NCI-H2029 treated with DMSO at 0.1 percent for 48 hours (cell line): ENCODE results near the gene CILP.
"Not testable (repeated sequence)": the region's sequence is repeated elsewhere in the genome, so short reads cannot be mapped to it uniquely, and the experiment has no call there.

ENCODE experiments used
- DNase-seq: peaks from one replicate; lab custom pipeline; 2025; lab: John Stamatoyannopoulos, UW

CILP gene

GRCh38 chr15:65210770-65211481 is at the start of gene CILP:
Gene CILP, minus strand, starts transcription at chr15:65211473. Its CDS starts 1,718 bp downstream, at chr15:65209755.
- no peak for DNase-seq

- DNase-seq = no peak
Measured at GRCh38 chr15:65260968-65261367, 49.7 kb upstream of the CILP start.

- DNase-seq = no peak
Measured at GRCh38 chr15:65259367-65259797, 48.1 kb upstream of the CILP start.

GRCh38 chr15:65258375-65259262 is 47.3 kb upstream of the CILP start:
- DNase-seq = no peak

GRCh38 chr15:65255486-65256140 is 44.3 kb upstream of the CILP start:
- no peak for DNase-seq

- DNase-seq = no peak
Measured at GRCh38 chr15:65254758-65255157, 43.5 kb upstream of the CILP start.

GRCh38 chr15:65254356-65254755 is 43.1 kb upstream of the CILP start:
- DNase-seq = no peak

GRCh38 chr15:65249641-65250040 is 38.4 kb upstream of the CILP start:
- no peak for DNase-seq

GRCh38 chr15:65248511-65249255 is 37.4 kb upstream of the CILP start:
- no peak for DNase-seq

GRCh38 chr15:65246939-65247338 is 35.7 kb upstream of the CILP start:
- DNase-seq = no peak

- no peak for DNase-seq
Measured at GRCh38 chr15:65246026-65246714, 34.9 kb upstream of the CILP start.

- DNase-seq = no peak
Measured at GRCh38 chr15:65245096-65245856, 34.0 kb upstream of the CILP start.

- DNase-seq = no peak
Measured at GRCh38 chr15:65244638-65245037, 33.4 kb upstream of the CILP start.

- not testable (repeated sequence) for DNase-seq
Measured at GRCh38 chr15:65236443-65236842, 25.2 kb upstream of the CILP start.

GRCh38 chr15:65233696-65234095 is 22.4 kb upstream of the CILP start:
- no peak for DNase-seq

GRCh38 chr15:65232520-65232919 is 21.2 kb upstream of the CILP start:
- DNase-seq = no peak

- no peak for DNase-seq
Measured at GRCh38 chr15:65231306-65231705, 20.0 kb upstream of the CILP start.

GRCh38 chr15:65226901-65227300 is 15.6 kb upstream of the CILP start:
- DNase-seq = not testable (repeated sequence)

GRCh38 chr15:65226221-65226620 is 14.9 kb upstream of the CILP start:
- DNase-seq = no peak

GRCh38 chr15:65223996-65224395 is 12.7 kb upstream of the CILP start:
- no peak for DNase-seq

GRCh38 chr15:65222891-65223290 is 11.6 kb upstream of the CILP start:
- DNase-seq = no peak
